ENCODE data around the gene SNX9.

DNA sequence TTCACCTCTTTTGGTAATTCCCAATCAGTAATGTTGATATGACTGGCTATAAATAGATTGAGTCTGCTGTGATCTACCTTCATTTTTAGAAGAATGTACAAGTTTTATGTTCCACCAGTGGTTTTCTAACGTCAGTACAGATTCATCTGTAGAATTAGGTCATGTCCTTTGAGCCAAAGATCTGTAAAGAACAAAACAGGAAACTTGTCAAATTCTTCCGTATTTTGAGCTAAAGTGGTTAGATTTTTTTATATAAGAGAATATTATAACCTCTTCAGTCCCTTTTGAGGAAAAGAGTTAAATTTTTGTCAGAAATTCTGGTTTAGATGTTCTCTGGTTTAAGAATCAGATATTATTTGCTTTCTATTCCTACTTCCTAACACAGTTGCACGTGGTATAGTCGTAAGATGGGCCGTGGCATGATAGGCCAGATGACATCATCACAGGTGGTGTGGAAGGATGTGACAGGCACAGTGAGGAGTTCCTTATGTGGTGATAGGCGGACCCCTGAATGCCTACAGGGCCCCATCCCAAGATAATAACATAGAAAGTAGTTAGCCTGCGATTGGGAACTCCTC lies 62.3 kb downstream of the SNX9 start:
- TF ChIP-seq, protein P1, sequence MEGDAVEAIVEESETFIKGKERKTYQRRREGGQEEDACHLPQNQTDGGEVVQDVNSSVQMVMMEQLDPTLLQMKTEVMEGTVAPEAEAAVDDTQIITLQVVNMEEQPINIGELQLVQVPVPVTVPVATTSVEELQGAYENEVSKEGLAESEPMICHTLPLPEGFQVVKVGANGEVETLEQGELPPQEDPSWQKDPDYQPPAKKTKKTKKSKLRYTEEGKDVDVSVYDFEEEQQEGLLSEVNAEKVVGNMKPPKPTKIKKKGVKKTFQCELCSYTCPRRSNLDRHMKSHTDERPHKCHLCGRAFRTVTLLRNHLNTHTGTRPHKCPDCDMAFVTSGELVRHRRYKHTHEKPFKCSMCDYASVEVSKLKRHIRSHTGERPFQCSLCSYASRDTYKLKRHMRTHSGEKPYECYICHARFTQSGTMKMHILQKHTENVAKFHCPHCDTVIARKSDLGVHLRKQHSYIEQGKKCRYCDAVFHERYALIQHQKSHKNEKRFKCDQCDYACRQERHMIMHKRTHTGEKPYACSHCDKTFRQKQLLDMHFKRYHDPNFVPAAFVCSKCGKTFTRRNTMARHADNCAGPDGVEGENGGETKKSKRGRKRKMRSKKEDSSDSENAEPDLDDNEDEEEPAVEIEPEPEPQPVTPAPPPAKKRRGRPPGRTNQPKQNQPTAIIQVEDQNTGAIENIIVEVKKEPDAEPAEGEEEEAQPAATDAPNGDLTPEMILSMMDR (IDR thresholded peaks at IDR 0.05 in 4 of 5, conservative IDR thresholded peaks at IDR 0.05 in 1 of 5): no peak
- TF ChIP-seq POLR2A (IDR thresholded peaks at IDR 0.05): no peak
